NOMO-1 treated with DMSO at 0.1 percent for 48 hours (cell line): ENCODE measurements around the gene COLQ.
"Not testable (repeated sequence)": the region's sequence is repeated elsewhere in the genome, so short reads cannot be mapped to it uniquely, and the experiment has no call there.

ENCODE experiments used
- DNase-seq: peaks from one replicate; lab custom pipeline; 2025; ENCODE audit not compliant: unreplicated experiment; lab: John Stamatoyannopoulos, UW

The COLQ gene

DNA sequence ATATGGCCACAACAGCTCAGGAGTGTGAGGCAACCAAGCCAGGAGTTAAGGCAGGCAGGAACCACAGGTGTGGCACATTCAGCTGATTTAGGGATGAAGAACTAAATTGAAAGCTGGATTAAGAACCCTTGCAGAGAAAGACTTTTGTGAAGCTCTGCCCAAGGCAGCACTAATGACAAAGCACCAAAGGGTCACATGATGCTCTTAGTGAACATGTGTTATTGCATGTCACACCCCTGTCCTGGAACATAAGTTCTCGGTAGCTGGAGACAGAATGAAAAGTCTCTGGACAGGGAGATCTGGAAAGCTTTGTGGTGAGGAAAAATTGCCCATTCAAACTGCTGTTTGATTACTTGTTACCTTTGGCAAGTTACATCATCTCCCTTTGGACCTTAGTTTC lies 90.9 kb downstream of the COLQ start:
- no peak for DNase-seq

GRCh38 chr3:15429080-15429479 lies 92.4 kb downstream of the COLQ start:
- DNase-seq: no peak

DNA sequence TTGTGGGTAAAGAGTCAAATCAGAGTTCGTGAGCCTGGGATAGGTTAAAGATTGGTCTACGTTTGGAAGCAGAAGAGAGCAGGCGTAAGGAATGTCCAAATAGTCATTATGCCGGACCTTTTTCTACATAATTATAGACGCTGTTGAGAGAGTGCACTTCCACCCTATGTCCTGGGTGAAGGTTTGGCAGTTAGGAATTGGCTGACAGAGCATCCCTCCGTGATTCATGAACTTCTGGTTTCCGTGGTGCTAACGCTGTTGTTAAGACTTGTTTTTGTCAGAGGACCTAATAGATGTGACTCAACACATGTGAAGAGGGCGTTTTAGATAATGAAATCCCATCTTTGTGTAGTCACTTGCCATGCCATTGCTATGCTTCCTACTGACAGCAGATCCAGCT lies 93.0 kb downstream of the COLQ start:
- peak; percentile 13 for DNase-seq

DNA sequence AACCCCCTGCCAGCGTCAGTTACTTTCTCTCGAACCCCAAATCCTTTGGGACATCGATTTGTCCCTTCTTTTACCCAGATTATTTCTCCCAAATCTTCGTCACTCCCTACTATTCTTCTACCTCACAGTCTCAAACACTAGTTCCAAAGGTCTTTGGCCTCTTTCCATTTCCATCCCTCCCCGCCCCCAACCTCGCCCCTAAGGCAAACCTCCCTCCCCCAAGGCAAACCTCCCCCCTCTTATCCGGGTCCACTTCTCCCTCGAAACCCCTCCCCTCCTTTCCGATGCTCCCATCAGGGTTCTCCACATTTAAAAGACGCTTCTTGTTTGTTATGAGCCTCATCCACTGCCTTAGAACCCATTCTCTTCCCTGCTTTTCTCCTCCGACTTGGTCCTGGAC lies 93.5 kb downstream of the COLQ start:
- no peak for DNase-seq

- peak; percentile 73 for DNase-seq
Measured at GRCh38 chr3:15427182-15427880, 94.2 kb downstream of the COLQ start, which contains the start of the genes EAF1 and METTL6. EAF1 (plus strand) TSS chr3:15427598; CDS start chr3:15427780, 182 bp downstream. METTL6 (minus strand) TSS chr3:15427544; CDS start chr3:15426511, 1,033 bp downstream.

DNA sequence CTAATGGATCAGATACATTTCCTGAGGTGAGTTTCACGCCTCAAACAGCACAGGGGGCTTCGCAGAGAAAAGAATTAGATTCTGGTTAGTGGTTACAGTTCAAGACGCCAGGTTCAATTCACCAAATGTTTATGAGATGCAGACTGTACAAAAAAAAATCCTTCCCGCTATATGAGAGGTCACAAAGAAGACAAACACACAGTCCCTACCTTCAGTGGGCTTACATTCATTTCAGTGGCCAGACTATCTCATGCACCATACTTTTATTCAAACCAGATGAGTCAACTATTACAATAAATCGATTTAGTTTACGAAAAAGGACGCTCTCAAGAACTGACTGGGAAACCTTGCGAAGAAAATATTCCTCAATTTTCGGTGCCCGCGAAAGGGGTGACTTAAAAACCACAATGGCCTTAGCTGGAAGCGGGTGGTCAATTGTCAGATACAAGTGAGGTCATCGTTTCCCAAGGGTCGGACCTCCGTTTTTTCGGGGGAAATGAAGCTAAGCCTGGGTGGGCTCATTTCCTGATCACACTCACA lies 94.9 kb downstream of the COLQ start:
- no peak for DNase-seq

DNA sequence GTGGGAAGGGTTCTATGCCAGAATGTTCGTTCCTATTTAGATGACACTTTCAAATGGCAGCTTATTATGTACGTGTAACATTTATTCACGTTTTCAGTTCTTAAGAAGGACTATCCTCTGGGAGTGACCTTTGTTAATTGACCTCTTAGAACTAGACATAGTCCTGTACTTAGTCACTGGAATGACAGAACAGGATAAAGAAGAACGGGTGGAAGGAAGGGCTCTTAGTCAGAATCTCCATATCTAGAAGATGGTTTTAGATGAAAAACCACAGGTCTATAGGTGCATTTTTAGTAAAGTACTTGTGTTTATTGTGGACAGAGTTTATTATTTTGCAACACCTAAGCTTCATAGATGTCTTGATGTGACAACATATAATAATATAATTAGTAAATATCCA lies 100.6 kb downstream of the COLQ start:
- DNase-seq: no peak

GRCh38 chr3:15410966-15411365 lies 110.5 kb downstream of the COLQ start:
- DNase-seq: not testable (repeated sequence)

DNA sequence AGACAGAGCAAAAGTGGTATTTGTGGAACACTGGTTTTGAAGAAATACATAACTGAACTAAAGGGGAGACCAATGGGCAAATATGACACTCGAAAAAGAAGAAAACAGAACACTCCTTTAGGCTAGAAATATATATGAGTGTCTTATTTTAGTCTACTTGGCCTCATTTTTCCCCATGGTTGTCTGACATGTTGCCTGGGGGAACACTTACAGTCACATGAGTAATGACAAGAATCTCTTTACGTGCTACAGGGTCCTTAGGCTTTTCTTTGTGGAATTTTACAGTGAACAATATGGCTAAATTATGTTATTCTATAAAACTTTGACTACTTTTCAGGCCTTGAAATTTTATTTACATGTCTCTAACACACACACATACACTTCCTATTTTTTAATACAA lies 111.7 kb downstream of the COLQ start:
- DNase-seq: no peak

- peak; percentile 56 for DNase-seq
Measured at GRCh38 chr3:15409239-15409638, 112.3 kb downstream of the COLQ start.

- DNase-seq: peak; percentile 58
Measured at GRCh38 chr3:15405448-15406050, 116.0 kb downstream of the COLQ start.

DNA sequence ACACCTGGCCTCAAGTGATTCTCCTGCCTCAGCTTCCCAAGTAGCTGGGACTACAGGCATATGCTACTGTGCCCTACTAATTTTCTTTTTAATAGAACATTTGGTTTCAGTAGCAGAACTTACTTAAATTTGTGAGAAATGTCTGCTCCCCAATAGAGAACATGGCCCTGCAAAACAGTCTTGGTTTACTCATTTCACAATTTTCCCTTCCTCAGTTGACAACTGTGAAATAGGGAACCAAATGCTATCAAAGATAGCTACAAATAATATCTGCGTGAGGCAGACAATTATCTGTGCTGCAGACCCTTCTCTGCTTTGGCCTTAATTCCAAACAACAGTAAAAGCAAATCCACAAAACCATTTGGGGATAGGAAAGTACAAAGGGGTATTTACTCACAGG lies 116.7 kb downstream of the COLQ start:
- peak; percentile 37 for DNase-seq

GRCh38 chr3:15403965-15404364 lies 117.5 kb downstream of the COLQ start:
- no peak for DNase-seq

DNA sequence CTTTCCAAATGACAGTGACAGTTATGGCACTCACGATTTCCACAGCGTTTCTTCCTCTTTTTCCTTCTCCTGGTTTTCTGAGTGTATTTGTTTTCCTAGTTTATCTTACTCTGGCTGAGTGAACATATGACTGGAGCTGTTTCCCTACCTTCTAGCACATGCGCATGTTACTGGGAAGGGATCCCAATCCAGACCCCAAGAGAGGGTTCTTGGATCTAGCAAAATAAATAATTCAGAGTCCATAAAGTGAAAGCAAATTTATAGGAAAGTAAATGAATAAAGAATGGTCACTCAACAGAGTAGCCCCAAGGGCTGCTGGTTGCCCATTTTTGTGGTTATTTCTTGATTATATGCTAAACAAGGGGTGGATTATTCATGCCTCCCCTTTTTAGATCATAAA lies 118.0 kb downstream of the COLQ start:
- no peak for DNase-seq

DNA sequence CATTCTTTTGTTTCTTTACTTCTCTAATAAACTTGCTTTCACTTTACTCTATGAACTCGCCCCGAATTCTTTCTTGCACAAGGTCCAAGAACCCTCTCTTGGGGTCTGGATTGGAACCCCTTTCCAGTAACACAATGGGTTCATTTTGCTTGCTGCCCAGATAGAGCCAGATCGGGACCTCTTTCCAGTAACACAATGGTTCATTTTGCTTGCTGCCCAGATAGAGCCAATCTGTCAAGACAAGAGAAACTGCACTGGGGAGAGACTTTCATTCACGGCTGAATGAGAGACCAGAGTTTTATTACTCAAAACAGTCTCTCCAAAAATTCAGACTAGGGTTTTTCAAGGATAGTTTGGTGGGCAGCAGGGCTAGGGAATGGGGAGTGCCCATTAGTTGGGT lies 119.6 kb downstream of the COLQ start:
- DNase-seq: no peak
